Measurements from ENCODE around the gene UBE2Q2. TPM values are rescaled to one million over a fixed set of nuclear protein-coding genes. Genes with fewer than 3 reads are reported as not detected.
"Not testable (repeated sequence)": the region's sequence is repeated elsewhere in the genome, so short reads cannot be mapped to it uniquely, and the experiment has no call there.

The UBE2Q2 gene
- total RNA-seq, 4 donors from 2014 or later: 50.6 to 92.2 (median 65.5) TPM

- peaks cover 0 to 42% (median 8%) of the 10 kb centered on the region in 3 donors for H3K4me1 ChIP-seq
- H3K9me3 ChIP-seq: no peaks in the 10 kb centered on the region
- peaks cover 0 to 13% of the 10 kb centered on the region in 2 donors for H3K36me3 ChIP-seq
- no peaks in the 10 kb centered on the region for H3K27me3 ChIP-seq
- H3K27ac ChIP-seq: no peak overlapping the region
- TF ChIP-seq POLR2AphosphoS5 (IDR thresholded peaks at IDR 0.05): no peak
- no peak for TF ChIP-seq CTCF (IDR thresholded peaks at IDR 0.05)
- no peak for TF ChIP-seq POLR2A (IDR thresholded peaks at IDR 0.05)
- TF ChIP-seq EP300 (IDR thresholded peaks at IDR 0.05): no peak
- no peak for ATAC-seq
- 70 to 83% methylated on average over 2 to 4 of the region's 5 CpGs for WGBS, 2 donors (ENCODE audit: low coverage in 1 of 2)
- H3K4me3 ChIP-seq: peak overlapping the region in 1 of 2 donors; percentile 83
Measured at GRCh38 chr15:75905231-75905630, 62.0 kb downstream of the UBE2Q2 start.

- not testable (repeated sequence) for H3K9me3 ChIP-seq, ATAC-seq, H3K4me3 ChIP-seq, H3K27ac ChIP-seq, H3K27me3 ChIP-seq
- 96 to 100% methylated on average over 2 to 3 of the region's 3 CpGs for WGBS, 2 donors (ENCODE audit: low coverage in 1 of 2)
- Histone ChIP-seq H3K36me3 (peaks cover 0 to 47% of the 10 kb centered on the region in 2 donors), H3K4me1 (peaks cover 0 to 17% (median 4%) of the 10 kb centered on the region in 3 donors)
Measured at GRCh38 chr15:75910355-75910754, 67.1 kb downstream of the UBE2Q2 start.

- ATAC-seq: no peak
- H3K27me3 ChIP-seq: no peaks in the 10 kb centered on the region
- WGBS, 2 donors (ENCODE audit: low coverage in 1 of 2): 93 to 94% methylated on average over 1 of the region's 1 CpG
- peaks cover 0 to 71% of the 10 kb centered on the region in 2 donors for H3K36me3 ChIP-seq
- no peak overlapping the region for H3K4me3 ChIP-seq
- H3K4me1 ChIP-seq: peaks cover 0 to 3% (median under 1%) of the 10 kb centered on the region in 3 donors
- H3K9me3 ChIP-seq: no peaks in the 10 kb centered on the region
- no peak for TF ChIP-seq EP300 (IDR thresholded peaks at IDR 0.05)
- TF ChIP-seq POLR2A (IDR thresholded peaks at IDR 0.05): no peak
- TF ChIP-seq CTCF (IDR thresholded peaks at IDR 0.05): no peak
- TF ChIP-seq POLR2AphosphoS5 (IDR thresholded peaks at IDR 0.05): no peak
- H3K27ac ChIP-seq: no peak overlapping the region
Measured at GRCh38 chr15:75916978-75917377, 73.7 kb downstream of the UBE2Q2 start.

DNA sequence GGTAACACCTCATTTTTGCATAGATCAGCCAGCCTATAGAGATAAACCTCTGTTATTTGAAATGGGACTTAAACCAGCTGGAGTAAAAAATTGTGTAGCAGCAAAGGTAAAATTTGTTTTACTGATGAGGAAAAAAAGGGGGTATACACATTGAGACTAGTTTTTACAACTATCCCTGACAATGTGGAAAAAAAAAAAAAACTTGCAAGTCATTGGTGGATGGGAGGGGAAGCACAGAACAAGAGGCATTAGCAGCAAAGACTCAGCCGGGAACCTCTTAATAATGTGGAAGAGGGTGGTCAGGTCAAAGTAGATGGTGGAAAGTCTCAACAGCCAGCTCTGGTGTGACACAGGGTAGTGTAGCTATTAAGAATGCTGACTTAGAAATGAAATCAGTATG lies 74.9 kb downstream of the UBE2Q2 start:
- 100% methylated on average over 1 of the region's 1 CpG for WGBS, 2 donors (ENCODE audit: low coverage in 1 of 2)
- Histone ChIP-seq H3K27me3 (no peaks in the 10 kb centered on the region), H3K27ac (no peak overlapping the region), H3K4me3 (no peak overlapping the region), H3K36me3 (peaks cover 0 to 62% of the 10 kb centered on the region in 2 donors), H3K4me1 (peaks cover 0 to 14% (median 8%) of the 10 kb centered on the region in 3 donors), H3K9me3 (no peaks in the 10 kb centered on the region)
- TF ChIP-seq POLR2A (IDR thresholded peaks at IDR 0.05) (no peak), POLR2AphosphoS5 (IDR thresholded peaks at IDR 0.05) (no peak), EP300 (IDR thresholded peaks at IDR 0.05) (no peak)
- no peak for ATAC-seq

- TF ChIP-seq POLR2A (IDR thresholded peaks at IDR 0.05): no peak
- TF ChIP-seq CTCF (IDR thresholded peaks at IDR 0.05): no peak
- no peaks in the 10 kb centered on the region for H3K27me3 ChIP-seq
- H3K4me3 ChIP-seq: no peak overlapping the region
- ATAC-seq: no peak
- no peaks in the 10 kb centered on the region for H3K9me3 ChIP-seq
- peaks cover 0 to 16% (median 8%) of the 10 kb centered on the region in 3 donors for H3K4me1 ChIP-seq
- no peak overlapping the region for H3K27ac ChIP-seq
- H3K36me3 ChIP-seq: peaks cover 0 to 48% of the 10 kb centered on the region in 2 donors
- 100% methylated on average over 1 of the region's 1 CpG for WGBS, 2 donors (ENCODE audit: low coverage in 1 of 2)
Measured at GRCh38 chr15:75920079-75920478, 76.8 kb downstream of the UBE2Q2 start.
